Epidermal melanocyte (primary cell): ENCODE measurements around the gene PLPPR2.
"Not testable (repeated sequence)": the region's sequence is repeated elsewhere in the genome, so short reads cannot be mapped to it uniquely, and the experiment has no call there.

Experiments
- DNase-seq: peaks from one replicate; pipeline ENCODE4 v3.0.0; 2011; ENCODE audit warnings: low spot score; ENCODE audit not compliant: insufficient read length

The PLPPR2 gene

DNA sequence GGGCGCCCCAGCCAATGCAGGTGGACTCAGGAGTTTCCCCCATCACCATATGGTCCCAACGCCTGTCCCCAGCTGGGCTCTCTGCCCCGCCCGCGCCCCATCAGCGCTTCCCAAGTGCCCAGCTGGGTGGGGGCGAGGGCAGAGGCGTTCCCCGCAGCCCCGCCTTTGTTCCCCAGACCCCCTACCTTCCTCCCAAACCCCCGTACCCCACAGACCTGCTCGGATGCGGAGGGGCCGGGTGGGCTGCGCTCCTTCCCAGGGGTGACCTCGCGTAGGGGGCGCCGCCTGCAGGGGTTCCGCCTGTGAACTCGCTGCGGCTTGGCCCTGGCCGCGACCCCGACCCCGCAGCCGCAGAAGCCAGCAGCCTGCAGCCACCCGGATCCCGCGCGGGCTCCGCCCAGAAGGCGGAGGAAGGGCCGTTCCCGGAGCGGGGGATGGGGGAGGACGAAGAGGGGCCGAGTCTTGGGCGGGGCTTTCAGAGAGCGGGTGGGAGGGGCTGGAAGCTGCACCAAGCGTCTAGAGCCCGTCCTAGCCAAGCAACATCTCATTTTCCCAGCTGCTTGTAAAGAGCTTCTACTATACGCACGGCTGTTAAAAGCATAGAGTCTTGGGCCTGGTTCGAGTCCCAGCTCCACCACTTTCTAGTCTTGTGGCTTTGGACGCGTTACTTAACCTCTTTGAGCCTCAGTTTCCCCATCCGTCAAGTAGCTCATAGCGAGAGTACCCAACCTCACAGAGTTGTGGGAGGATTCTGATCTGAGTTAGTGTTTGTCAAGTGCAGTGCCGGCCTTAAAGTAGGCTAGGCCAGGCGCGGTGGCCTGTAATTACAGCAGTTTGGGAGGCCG, 15.8 kb upstream of the PLPPR2 start, which contains the start of gene RAB3D:
Gene RAB3D (minus strand): TSS at position 404 of the 845 bp plus-strand sequence. CDS start 2,258 bp downstream, outside the sequence.
- peak; percentile 93 for DNase-seq

DNA sequence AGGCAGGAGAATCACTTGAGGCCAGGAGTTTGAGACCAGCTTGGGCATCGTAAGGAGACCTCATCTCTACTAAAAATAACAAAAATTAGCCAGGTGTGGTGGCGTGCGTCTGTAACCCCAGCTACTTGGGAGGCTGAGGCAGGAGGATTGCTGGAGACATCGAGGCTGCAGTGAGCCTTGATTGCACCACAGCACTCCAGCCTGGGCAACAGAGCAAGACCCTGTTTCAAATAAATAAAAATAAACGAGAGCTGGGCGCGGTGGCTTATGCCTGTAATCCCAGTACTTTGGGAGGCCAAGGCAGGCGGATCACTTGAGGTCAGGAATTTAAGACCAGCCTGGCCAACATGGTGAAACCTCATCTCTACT, 15.1 kb upstream of the PLPPR2 start:
- not testable (repeated sequence) for DNase-seq

DNA sequence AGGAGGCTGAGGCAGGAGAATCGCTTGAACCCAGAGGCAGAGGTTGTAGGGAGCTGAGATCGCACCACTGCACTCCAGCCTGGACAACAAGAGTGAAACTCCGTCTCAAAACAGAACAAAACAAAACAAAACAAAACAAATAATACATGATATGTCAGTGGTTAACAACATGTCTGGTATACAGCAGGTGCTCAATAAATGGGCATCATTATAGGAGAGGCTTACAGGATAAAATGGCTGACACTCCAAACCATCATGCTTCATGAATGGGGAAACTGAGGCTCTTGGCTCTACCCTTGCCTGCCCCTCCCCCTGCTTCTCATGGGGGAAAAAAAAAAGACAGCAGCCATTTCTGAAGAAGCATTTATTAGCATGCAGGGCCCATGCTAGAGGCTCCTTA, 12.8 kb upstream of the PLPPR2 start:
- DNase-seq = no peak

DNA sequence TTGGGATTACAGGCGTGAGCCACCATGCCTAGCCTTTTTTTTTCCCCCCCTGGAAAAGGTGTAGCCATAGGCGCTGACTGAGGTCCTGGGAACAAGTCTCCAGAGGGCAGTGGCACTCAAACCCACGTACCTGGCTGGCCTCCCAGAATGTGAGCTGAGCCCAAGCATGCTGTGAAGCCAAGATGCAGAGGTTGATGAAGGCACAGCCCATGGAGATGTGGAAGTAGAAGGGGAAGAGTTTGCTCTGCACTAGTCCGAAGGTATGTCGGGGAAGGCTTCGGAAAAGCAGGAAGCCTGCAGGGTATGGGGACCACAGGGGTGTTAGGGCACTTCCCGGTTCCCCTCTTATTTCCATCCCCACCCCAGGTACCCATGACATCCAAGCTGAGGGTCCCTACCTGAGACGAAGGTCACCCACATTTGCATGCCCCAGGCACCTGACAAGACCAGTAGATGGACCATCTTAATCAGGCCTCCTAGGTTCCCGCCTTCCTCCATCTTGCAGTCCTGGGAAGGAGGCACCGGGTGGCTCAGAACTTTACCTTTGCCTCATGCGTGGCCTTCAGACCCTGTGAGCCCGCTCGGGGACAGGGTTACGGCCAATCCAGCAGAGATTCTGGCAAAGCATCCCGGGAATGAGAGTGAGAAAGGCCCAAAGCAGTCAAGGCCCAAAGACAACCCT, 10.0 kb upstream of the PLPPR2 start:
- no peak for DNase-seq

DNA sequence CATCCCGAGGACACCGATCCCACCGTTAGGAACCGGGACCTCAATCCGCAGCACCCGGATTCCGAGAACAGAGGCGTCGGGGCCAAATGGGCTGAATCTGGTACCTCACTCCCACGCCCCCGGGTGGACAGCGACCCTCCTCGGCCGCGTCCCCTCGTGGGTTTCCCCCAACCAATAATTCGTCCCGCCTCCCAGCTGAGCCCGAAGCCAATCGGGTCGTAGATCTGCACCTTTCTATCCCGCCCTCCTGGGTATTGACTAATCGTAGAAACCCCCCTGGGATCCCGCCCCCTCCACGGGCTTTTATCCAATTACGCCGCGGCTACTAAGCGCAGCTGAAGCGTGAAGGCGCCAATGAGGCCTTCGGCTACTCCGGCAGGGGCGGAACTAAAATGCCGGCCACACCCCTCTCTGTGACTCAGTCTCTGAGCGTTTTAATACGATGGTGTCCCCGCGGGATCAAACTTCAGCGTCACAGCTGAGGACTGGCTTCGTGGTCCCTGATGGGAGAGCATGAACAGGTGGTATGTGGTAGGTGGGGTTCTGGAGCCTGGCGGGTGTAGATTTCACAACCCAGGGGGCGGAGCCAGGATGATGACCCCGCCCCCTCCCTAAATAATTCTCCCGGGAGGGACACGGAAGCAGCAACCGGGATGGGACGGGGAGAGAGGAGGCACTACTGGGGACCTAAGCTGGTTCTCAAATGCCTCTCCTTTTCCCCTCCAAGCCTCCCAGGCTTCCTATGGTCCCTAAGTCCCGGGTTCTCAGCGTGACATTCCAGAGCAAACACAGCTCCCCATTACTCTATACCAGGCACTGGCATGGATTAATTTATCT, 8.9 kb upstream of the PLPPR2 start, which contains the start of the genes CCDC159 and TMEM205:
Gene CCDC159 (plus strand): TSS at position 416 of the 837 bp plus-strand sequence. CDS start 88 bp downstream, at position 504.
Gene TMEM205 (minus strand): TSS at position 165 of the 837 bp plus-strand sequence. CDS start 649 bp downstream, outside the sequence.
- peak; percentile 98 for DNase-seq

DNA sequence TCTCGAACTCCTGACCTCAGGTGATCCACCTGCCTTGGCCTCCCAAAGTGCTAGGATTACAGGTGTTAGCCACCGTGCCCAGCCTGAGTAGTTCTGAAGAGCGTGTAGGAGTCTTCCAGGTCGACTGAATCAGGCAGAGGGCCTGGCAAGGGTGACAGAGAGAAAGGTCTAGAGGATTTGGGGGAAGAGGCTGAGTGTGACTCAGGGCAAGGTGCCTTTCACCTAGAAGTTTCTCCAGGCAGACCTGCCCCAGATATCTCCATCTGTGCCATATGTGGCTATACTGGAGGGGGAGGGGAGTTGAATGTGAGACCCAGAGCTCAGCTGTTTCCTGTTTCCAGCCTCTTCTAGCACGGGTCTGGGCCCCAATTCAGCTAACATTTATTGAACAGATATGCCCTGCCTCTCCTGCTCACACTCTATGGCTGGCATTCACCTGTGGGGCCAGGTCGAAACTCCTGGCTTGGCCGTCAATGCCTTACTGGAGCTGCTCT, 7.6 kb upstream of the PLPPR2 start:
- DNase-seq = no peak

DNA sequence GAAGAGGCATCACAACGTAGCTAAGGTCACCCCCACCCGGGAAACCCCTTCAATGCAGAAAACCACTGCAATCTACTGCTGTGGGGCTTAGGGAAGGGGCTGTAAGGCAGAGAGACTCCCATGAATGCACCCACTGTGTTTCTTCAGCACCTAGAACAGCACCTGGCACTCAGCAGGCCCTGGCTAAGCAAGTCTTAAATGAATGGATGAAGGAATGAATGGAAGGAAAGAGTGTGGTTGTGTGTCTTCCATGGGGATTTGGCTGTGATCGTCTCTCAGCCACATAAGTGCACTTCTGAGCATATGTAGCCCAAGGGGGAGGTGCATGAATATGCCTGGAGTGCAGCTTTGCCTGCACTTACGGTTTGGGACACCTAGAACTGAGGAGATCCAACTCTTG, 6.1 kb upstream of the PLPPR2 start:
- DNase-seq = no peak

DNA sequence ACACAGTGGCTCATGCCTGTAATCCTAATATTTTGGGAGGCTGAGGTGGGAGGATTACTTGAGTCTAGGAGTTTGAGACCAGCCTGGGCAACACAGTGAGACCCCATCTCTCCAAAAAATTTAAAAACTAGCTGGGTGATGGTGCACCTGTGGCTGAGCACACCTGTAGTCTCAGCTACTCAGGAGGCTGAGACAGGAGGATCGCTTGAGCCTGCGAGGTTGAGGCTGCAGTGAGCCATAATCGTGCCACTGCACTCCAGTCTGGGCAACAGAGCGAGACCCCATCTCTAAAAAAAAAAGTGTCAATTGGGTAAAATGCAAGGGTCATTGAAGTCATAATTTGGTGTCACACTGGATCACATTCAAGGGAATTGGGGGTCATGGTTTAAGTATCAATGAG, 1.1 kb upstream of the PLPPR2 start:
- not testable (repeated sequence) for DNase-seq

DNA sequence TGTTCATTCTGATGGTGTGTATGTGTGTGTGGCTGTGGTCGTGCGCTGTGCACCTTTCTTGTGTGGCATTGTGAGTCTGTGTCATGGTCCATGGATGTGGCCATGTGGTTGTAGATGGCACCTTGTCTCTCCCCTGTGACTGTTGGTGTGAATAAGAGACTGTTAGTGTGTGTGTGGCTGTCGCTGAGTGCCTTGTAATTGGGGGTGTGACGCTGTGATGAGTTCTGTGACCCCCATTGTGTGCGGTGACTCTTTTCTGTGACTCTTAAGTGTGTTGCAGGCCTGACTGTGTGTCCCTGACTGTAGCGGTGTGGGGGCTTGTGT, 804 bp downstream of the PLPPR2 start:
- no peak for DNase-seq

DNA sequence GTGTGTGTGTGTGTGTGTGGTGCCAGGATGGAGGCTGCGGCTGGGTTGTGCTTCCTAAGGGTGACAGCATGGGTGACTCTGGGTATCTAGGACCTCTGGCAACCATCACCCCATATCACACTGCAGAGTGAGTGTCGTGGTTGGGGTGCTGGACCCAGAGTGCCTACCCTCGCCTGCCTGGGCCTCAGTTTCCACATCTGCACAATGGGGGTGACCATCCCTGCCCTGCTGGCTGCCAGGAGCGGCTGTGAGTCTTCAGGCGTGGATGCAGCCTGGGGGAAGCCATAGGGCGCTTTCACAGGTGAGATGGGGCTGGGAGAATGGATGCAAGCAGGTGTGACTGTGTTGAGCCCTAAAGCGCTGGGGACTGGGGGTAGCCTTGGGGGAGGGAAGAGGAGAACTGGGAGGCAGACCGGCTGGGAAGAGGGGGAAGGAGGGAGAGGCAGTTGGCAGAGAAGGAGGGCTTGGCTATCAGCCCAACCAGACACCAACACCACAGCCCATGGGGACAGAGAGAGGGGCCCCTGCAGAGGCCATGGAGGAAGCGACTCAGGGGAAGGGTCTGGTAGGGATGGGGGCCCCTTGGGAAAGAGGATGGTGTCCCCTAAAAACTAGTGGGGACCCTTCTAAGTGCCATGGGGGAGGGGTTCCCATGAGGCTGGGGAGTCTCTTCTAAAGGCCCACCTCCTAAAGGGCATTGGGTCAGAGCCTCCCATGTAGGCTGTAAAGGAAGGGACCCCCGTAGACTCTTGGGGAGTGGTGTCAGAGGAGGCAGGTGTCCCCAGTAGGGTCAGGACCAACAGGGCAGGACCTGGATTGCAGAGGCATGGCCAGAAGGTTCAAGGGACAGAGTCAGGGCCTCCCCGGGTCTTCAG, 1.7 kb downstream of the PLPPR2 start:
- DNase-seq = no peak

DNA sequence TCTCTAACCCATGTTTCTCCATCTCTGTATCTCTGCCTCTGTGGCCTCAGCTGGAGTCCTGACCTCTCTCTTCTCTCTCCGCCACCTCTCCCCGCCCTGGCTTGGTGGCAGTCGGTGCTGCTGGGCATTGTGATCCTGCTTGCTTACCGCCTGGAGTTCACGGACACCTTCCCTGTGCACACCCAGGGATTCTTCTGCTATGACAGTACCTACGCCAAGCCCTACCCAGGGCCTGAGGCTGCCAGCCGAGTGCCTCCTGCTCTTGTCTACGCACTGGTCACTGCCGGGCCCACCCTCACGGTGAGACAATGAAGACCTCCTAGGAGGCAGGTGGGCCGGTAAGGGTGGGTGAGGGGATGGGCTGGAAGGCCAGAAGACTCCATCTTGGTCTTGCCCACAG, 4.2 kb downstream of the PLPPR2 start:
- DNase-seq = no peak

DNA sequence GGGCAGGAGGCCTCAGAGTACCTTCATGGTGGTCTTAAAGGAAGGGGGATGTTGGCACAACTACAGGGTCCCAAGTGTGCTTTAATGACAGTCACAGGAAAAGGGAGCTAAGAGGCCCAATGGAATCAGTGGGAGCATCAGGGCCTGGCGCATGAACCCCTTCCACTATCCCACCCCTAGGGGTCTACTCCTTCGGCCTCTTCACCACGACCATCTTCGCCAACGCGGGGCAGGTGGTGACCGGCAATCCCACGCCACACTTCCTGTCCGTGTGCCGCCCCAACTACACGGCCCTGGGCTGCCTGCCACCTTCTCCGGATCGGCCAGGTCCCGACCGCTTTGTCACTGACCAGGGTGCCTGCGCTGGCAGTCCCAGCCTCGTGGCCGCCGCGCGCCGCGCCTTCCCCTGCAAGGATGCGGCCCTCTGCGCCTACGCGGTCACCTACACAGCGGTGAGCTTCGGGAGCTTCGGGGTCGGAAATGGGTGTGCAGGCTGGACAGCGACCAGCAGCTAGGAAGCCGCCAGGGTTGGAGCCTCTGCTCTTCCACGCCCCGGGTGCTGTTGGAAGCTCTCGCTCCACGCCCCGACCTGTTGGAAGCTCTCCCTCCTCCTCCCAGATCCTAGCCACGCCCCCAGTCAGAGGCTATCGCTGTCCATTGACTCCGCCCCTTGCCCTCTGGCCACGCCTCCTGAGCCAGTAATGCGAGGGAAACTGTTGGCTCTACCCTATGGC, 6.0 kb downstream of the PLPPR2 start:
- no peak for DNase-seq

DNA sequence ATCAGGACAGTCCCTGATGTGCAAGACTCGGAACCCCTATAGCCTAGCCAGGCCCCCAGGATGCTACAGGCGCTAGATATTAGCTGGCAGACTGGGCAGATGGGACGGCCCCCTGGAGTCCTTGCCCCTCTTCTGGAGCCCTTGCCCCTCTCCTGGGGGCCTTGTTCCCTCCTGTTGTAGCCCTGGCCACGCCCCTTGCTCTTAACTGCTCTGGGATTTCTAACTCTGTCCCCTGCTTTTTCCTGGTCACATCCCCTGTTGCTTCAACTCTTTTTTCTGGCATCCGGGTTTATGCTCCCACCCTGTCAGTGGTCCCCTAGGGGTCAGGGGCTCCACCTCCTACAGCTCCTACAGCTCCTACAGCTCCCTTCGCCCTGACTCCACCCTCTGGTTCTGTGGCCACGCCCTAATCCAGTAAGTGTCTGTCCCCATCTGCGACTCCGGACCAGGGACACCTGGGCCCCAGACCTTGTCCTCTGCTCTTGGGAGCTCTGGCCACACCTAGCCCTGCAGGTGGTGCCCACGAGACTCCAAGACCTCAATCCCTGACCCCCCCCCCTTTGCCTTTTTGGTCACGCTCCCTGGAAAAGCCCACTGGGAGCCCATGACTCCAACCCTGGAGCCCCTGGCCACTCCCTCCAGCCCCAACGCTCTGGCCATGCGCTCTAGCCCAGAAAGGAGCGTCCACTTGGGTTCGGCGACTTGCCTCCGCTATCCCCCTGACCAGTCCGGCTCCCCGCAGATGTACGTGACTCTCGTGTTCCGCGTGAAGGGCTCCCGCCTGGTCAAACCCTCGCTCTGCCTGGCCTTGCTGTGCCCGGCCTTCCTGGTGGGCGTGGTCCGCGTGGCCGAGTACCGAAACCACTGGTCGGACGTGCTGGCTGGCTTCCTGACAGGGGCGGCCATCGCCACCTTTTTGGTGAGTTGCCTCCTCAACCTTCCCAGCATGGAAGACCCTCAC, 6.8 kb downstream of the PLPPR2 start:
- DNase-seq = no peak

DNA sequence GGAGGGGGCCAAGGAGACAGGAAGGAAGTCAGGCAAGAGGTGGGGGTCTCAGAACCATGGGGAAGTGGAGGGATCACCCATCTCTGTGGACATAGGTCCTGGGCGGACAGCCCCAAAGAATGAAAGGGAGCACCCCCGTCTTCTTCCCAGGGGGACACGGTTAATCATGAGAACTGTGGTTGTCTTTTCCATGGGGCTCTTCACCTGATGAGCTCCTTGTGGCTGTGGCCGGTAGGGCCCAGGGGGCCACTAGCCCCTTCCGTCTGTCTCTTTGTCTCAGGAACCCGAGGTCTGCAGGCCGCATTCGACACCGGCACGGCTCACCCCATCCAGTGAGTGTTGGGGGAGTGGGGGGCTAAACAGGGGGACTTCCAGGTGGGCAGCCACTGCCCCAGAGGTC, 8.6 kb downstream of the PLPPR2 start:
- DNase-seq = no peak

DNA sequence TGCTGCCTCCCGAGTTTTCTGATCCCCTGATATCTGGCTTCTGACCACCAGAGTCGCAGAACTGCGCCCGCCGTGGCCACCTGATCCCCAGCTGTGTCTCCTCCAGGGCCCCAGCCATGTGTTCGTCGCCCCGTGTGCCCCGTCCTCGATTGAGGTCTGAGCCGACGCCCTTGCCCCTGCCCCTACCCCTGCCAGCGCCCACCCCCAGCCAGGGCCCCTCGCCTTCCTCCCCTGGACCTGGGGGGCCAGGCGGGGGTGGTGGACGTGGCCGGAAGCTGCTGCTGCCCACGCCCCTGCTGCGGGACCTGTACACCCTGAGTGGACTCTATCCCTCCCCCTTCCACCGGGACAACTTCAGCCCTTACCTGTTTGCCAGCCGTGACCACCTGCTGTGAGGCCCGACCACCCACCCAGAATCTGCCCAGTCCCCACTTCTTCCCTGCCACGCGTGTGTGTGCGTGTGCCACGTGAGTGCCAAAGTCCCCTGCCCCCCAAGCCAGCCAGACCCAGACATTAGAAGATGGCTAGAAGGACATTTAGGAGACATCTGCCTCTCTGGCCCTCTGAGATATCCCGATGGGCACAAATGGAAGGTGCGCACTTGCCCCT, 9.2 kb downstream of the PLPPR2 start:
- no peak for DNase-seq

DNA sequence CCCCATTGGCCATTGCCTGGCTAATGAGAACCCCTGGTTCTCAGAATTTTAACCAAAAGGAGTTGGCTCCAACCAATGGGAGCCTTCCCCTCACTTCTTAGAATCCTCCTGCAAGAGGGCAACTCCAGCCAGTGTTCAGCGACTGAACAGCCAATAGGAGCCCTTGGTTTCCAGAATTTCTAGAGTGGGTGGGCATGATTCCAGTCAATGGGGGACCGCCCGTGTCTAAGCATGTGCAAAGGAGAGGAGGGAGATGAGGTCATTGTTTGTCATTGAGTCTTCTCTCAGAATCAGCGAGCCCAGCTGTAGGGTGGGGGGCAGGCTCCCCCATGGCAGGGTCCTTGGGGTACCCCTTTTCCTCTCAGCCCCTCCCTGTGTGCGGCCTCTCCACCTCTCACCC, 9.7 kb downstream of the PLPPR2 start:
- DNase-seq = no peak

DNA sequence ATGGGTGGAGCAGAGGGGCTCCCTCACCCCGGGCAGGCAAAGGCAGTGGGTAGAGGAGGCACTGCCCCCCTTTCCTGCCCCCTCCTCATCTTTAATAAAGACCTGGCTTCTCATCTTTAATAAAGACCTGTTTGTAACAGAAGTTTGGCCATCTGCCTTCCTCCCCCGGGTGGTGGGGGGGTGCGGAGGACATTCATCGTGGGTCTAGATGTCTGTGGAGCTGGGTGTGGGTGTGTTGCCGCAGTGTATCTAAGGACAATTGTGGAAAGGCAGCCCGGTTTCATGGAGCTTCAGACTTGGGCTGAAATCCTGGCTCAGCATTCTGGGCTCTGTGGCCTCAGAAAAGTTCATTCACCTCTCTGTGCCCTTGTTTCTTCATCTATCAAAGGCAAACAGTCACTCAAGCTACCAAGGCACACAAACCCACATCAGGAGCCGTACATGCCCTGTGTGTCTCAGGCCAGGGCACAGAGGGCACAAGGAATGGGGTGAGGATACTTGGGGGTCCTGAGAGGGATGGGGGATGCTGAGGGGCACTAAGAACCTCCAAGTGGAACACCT, 10.4 kb downstream of the PLPPR2 start:
- DNase-seq = no peak

DNA sequence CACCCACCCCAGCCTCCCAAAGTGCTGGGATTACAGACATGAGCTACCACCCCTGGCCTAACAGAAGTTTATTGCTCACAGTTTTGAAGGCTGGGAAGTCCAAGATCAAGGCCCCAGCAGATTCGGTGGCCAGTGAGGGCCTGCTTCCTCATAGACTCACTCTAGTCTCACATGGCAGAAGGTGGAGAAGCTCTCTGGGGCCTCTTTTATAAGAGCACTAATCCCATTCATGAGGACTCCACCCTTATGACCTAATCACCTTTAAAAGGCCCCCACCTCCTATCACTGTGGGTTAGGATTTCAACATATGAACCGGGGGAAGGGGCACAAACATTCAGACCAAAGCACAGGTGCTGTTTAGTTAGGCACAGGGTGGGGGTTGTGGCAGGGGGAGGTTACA, 12.3 kb downstream of the PLPPR2 start:
- DNase-seq = no peak
